ENCODE data around the gene WFDC8.
A peak's percentile ranks its signal among the peaks of the same experiment; 100 is the strongest.

WFDC8 gene

GRCh38 chr20:45545351-45545750, 33.7 kb downstream of the WFDC8 start:
- no peak for DNase-seq
- Histone ChIP-seq H3K36me3 (no peaks in the 10 kb centered on the region), H3K4me1 (no peaks in the 10 kb centered on the region), H3K4me3 (ENCODE audit: low read depth, low read length) (no peak overlapping the region), H3K9me3 (no peaks in the 10 kb centered on the region), H3K27me3 (no peaks in the 10 kb centered on the region)
- TF ChIP-seq, protein P1, sequence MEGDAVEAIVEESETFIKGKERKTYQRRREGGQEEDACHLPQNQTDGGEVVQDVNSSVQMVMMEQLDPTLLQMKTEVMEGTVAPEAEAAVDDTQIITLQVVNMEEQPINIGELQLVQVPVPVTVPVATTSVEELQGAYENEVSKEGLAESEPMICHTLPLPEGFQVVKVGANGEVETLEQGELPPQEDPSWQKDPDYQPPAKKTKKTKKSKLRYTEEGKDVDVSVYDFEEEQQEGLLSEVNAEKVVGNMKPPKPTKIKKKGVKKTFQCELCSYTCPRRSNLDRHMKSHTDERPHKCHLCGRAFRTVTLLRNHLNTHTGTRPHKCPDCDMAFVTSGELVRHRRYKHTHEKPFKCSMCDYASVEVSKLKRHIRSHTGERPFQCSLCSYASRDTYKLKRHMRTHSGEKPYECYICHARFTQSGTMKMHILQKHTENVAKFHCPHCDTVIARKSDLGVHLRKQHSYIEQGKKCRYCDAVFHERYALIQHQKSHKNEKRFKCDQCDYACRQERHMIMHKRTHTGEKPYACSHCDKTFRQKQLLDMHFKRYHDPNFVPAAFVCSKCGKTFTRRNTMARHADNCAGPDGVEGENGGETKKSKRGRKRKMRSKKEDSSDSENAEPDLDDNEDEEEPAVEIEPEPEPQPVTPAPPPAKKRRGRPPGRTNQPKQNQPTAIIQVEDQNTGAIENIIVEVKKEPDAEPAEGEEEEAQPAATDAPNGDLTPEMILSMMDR (IDR thresholded peaks at IDR 0.05; ENCODE audit: low read depth, low read length): no peak

GRCh38 chr20:45539382-45539781, 39.7 kb downstream of the WFDC8 start, which contains the start of gene WFDC6:
TSS of gene WFDC6 (minus strand) at chr20:45539482. CDS start at chr20:45539407, 75 bp downstream.
- Histone ChIP-seq H3K9me3 (no peaks in the 10 kb centered on the region), H3K27me3 (no peaks in the 10 kb centered on the region; the same call in none of the 2 replicates), H3K4me1 (no peaks in the 10 kb centered on the region), H3K4me3 (ENCODE audit: low read depth, low read length) (no peak within 1 kb of the TSS), H3K36me3 (no peaks in the 10 kb centered on the region)
- TF ChIP-seq, protein P1 (IDR thresholded peaks at IDR 0.05; ENCODE audit: low read depth, low read length): no peak
- no peak for DNase-seq

- DNase-seq: no peak
- H3K27me3 ChIP-seq: peaks cover 6% of the 10 kb centered on the region
- no peaks in the 10 kb centered on the region for H3K36me3 ChIP-seq
- no peaks in the 10 kb centered on the region for H3K4me1 ChIP-seq
- H3K9me3 ChIP-seq: no peaks in the 10 kb centered on the region
- H3K4me3 ChIP-seq (ENCODE audit: low read depth, low read length): no peak overlapping the region
- TF ChIP-seq, protein P1 (IDR thresholded peaks at IDR 0.05; ENCODE audit: low read depth, low read length): peak; percentile 15; the same call in 1 of the 2 replicates
These were observed 40.8 kb downstream of the WFDC8 start for GRCh38 chr20:45538209-45538799.

DNA sequence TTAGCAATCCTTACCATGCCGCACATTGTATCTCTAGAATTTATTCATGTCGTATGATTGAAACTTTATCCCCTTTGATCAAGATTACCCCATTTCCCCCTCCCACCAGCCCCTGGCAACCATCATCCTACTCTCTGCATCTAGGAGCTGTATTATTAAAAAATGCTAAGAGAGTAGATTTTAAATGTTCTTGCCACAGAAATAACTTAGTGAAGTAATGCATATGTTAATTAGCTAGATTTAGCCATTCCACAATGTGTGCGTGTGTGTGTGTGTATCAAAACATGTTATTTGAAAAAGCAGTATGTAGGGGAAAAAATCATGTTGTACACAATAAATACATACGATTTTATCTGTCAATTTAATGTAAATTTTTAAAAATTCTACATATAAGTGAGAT, 51.8 kb downstream of the WFDC8 start:
- peaks cover 20% of the 10 kb centered on the region for H3K27me3 ChIP-seq
- no peaks in the 10 kb centered on the region for H3K36me3 ChIP-seq

GRCh38 chr20:45523821-45524220, 55.3 kb downstream of the WFDC8 start:
- H3K27me3 ChIP-seq: peaks cover 13% of the 10 kb centered on the region
- no peak for DNase-seq
- no peaks in the 10 kb centered on the region; the same call in 1 of the 2 replicates for H3K4me1 ChIP-seq
- TF ChIP-seq, protein P1 (IDR thresholded peaks at IDR 0.05; ENCODE audit: low read depth, low read length): no peak
- H3K36me3 ChIP-seq: no peaks in the 10 kb centered on the region
- no peaks in the 10 kb centered on the region for H3K9me3 ChIP-seq
- H3K4me3 ChIP-seq (ENCODE audit: low read depth, low read length): no peak overlapping the region

More for the DNA sequence above, 51.8 kb downstream of the WFDC8 start:
- TF ChIP-seq, protein P1 (IDR thresholded peaks at IDR 0.05; ENCODE audit: low read depth, low read length): no peak
- Histone ChIP-seq H3K4me1 (no peaks in the 10 kb centered on the region; the same call in 1 of the 2 replicates), H3K9me3 (no peaks in the 10 kb centered on the region), H3K4me3 (ENCODE audit: low read depth, low read length) (no peak overlapping the region)
- no peak for DNase-seq

GRCh38 chr20:45518282-45518681, 60.8 kb downstream of the WFDC8 start:
- no peak for DNase-seq
- no peaks in the 10 kb centered on the region for H3K9me3 ChIP-seq
- TF ChIP-seq, protein P1 (IDR thresholded peaks at IDR 0.05; ENCODE audit: low read depth, low read length): no peak
- peaks cover under 1% of the 10 kb centered on the region for H3K27me3 ChIP-seq
- no peaks in the 10 kb centered on the region for H3K36me3 ChIP-seq
- no peak overlapping the region for H3K4me3 ChIP-seq (ENCODE audit: low read depth, low read length)
- no peaks in the 10 kb centered on the region for H3K4me1 ChIP-seq
